ENCODE results near the gene VAV3. TPM values are rescaled to one million over a fixed set of nuclear protein-coding genes. Genes with fewer than 3 reads are reported as not detected.

Gene VAV3
- total and polyA plus RNA-seq, 2 of the 13 experiments (the other 11 are each of a cell fraction or from before 2014, with no cell fraction given): 15.9 to 29.8 TPM

DNA sequence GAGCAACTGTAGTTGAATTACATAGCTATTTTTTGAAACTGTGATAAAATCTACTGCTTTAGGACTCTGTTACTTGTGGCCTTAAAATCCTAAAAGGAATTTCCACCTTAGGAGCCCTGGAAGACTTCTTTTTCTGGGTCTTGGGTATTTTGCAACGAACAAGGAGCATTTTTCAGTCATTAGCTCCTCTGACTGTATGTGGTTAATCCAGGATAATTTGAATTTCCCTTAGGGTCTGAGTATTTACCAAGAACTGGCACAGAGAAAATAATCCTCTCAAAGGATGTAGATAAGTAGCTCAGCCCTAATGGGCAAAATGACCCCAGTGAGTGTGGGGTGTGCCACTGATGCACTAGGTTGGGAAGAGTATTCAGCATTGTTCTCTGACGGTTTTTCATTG is 170.4 kb downstream of the VAV3 start:
- intact Hi-C loops (cut with micrococcal nuclease; ENCODE audit: unreplicated experiment): no loop called here
- DNase-seq (ENCODE audit: low spot score): no peak
- ChIA-PET CTCF (ENCODE audit: low intra/inter-chr PET ratio, low total read pairs) (no interaction called here), POLR2A (no interaction called here)
- no peak overlapping the region for H3K4me3 ChIP-seq (replicated peaks in 1 of 3; ENCODE audit: insufficient read depth in 1 of 3, low read depth in 2 of 3, low read length in 3 of 3)
- no peak overlapping the region for H2AFZ ChIP-seq (ENCODE audit: low read length)
- H3K36me3 ChIP-seq (replicated peaks in 1 of 2; ENCODE audit: control insufficient read depth in 1 of 2, insufficient read depth in 2 of 2, low read length in 2 of 2): no peaks in the 10 kb centered on the region
- TF ChIP-seq NFRKB (IDR thresholded peaks at IDR 0.05) (no peak), HMGA1 (CRISPR knock-in tag; conservative IDR thresholded peaks at IDR 0.05) (no peak)
- H3K4me1 ChIP-seq (ENCODE audit: insufficient read depth, low read length): no peaks in the 10 kb centered on the region
- no peaks in the 10 kb centered on the region for H3K9me3 ChIP-seq (ENCODE audit: low read length)
- BruUV-seq (replicated peaks): no TSS peak
- 0% methylated on average over 2 of the region's 2 CpGs for WGBS (ENCODE audit: low lambda C conversion rate)
- ATAC-seq: no peak
- H3K27ac ChIP-seq (ENCODE audit: extremely low read length, insufficient read depth, low read length): no peak overlapping the region
- no peaks in the 10 kb centered on the region for H3K79me2 ChIP-seq (ENCODE audit: insufficient read depth, low read length)
- no peak overlapping the region for H3K4me2 ChIP-seq (ENCODE audit: low read depth, low read length)
- H3K27me3 ChIP-seq (ENCODE audit: control insufficient read depth in 1 of 2, insufficient read depth in 2 of 2, low read length in 2 of 2): no peaks in the 10 kb centered on the region
- no peaks in the 10 kb centered on the region for H4K20me1 ChIP-seq (ENCODE audit: insufficient read depth, low read length)
- H3K9ac ChIP-seq (ENCODE audit: insufficient read depth, low read depth, low read length): no peak overlapping the region
- in situ Hi-C loops (cut with HindIII; ENCODE audit: extremely low pct_ligation_motif_present, low pct_unique_long_range_greater_than_20kb): loop anchor here (25.0 kb wide), 1 partner anchor 768 kb away; the partner anchor contains the start of gene EEIG2
- FAIRE-seq: no peak

DNA sequence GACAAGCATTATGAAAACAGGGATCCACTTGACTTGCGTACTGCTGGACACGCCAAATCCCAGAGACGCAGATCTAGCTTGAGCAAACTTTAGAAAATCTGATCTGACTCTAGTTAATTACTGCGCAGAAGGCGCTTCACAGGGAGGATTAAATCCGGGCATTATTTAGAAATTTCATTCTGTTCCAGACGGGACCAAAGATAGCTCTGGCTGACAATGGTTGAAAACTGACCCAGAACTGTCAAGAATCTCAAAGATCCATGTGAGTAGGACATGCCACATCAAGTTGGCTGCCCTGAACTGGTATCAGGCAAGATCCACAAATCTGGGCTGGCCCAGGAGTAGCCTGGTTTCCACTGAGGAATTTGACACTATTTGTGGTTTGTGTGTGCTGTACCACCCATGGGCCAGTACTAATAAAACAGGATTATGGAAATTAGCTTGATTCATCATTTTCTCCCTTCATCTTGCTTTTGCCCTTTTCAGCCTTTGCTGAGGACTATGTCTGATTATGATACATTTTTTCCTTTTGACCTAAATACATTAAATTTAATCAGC is 171.0 kb downstream of the VAV3 start:
- Histone ChIP-seq H4K20me1 (ENCODE audit: insufficient read depth, low read length) (no peaks in the 10 kb centered on the region), H2AFZ (ENCODE audit: low read length) (no peak overlapping the region), H3K9ac (ENCODE audit: insufficient read depth, low read depth, low read length) (no peak overlapping the region), H3K36me3 (replicated peaks in 1 of 2; ENCODE audit: control insufficient read depth in 1 of 2, insufficient read depth in 2 of 2, low read length in 2 of 2) (no peaks in the 10 kb centered on the region), H3K27me3 (ENCODE audit: control insufficient read depth in 1 of 2, insufficient read depth in 2 of 2, low read length in 2 of 2) (no peaks in the 10 kb centered on the region), H3K79me2 (ENCODE audit: insufficient read depth, low read length) (no peaks in the 10 kb centered on the region), H3K4me3 (replicated peaks in 1 of 3; ENCODE audit: insufficient read depth in 1 of 3, low read depth in 2 of 3, low read length in 3 of 3) (no peak overlapping the region), H3K4me1 (ENCODE audit: insufficient read depth, low read length) (no peaks in the 10 kb centered on the region), H3K4me2 (ENCODE audit: low read depth, low read length) (no peak overlapping the region), H3K27ac (ENCODE audit: extremely low read length, insufficient read depth, low read length) (no peak overlapping the region), H3K9me3 (ENCODE audit: low read length) (no peaks in the 10 kb centered on the region)
- ChIA-PET CTCF (ENCODE audit: low intra/inter-chr PET ratio, low total read pairs) (no interaction called here), POLR2A (no interaction called here)
- in situ Hi-C loops (cut with HindIII; ENCODE audit: extremely low pct_ligation_motif_present, low pct_unique_long_range_greater_than_20kb): loop anchor here (25.0 kb wide), 1 partner anchor 768 kb away; the partner anchor contains the start of gene EEIG2
- DNase-seq (ENCODE audit: low spot score) (no peak), ATAC-seq (no peak), FAIRE-seq (no peak)
- no TSS peak for BruUV-seq (replicated peaks)
- intact Hi-C loops (cut with micrococcal nuclease; ENCODE audit: unreplicated experiment): no loop called here
- WGBS (ENCODE audit: low lambda C conversion rate): 48% methylated on average over 6 of the region's 7 CpGs
- no peak for TF ChIP-seq TEAD3 (CRISPR knock-in tag; optimal IDR thresholded peaks at IDR 0.05; ENCODE audit: borderline replicate concordance)
- no peak for TF ChIP-seq ZNF441 (CRISPR knock-in tag; IDR thresholded peaks at IDR 0.05; ENCODE audit: borderline replicate concordance)
- no peak for TF ChIP-seq MYC (CRISPR knock-in tag; IDR thresholded peaks at IDR 0.05; ENCODE audit: borderline replicate concordance)
